GM12891 (cell line): ENCODE data around the gene ZMAT1.

Experiments used
- PAX5 ChIP-seq: IDR thresholded peaks from 2 replicates; pipeline ENCODE4 v1.6.1; 2011; ENCODE audit warnings: low read length, moderate library complexity, mild to moderate bottlenecking; ENCODE audit not compliant: insufficient read depth, severe bottlenecking
- POLR2A ChIP-seq: IDR thresholded peaks from 2 replicates; pipeline ENCODE4 v1.6.1; 2011; ENCODE audit warnings: low read depth, low read length, control low read depth
- POLR2AphosphoS5 ChIP-seq: IDR thresholded peaks from 2 replicates; pipeline ENCODE4 v1.6.1; 2011; ENCODE audit warnings: low read depth, low read length, control low read depth
- POU2F2 ChIP-seq: IDR thresholded peaks from 2 replicates; pipeline ENCODE4 v1.6.1; 2011; ENCODE audit warnings: low read depth, mild to moderate bottlenecking, control low read depth, low read length, moderate library complexity
- SPI1 ChIP-seq: IDR thresholded peaks from 2 replicates; pipeline ENCODE4 v1.6.1; 2011; ENCODE audit warnings: low read depth, low read length, control low read depth
- TAF1 ChIP-seq: IDR thresholded peaks from 2 replicates; pipeline ENCODE4 v1.6.1; 2011; ENCODE audit warnings: low read depth, low read length, control low read depth

GRCh38 chrX:101918751-101919150 lies 13.1 kb downstream of the ZMAT1 start:
- TF ChIP-seq POLR2A (no peak), POLR2AphosphoS5 (no peak), TAF1 (no peak), SPI1 (no peak), POU2F2 (no peak), PAX5 (no peak)
